ENCODE measurements around the gene F5. TPM values are rescaled to one million over a fixed set of nuclear protein-coding genes. Genes with fewer than 3 reads are reported as not detected.

F5 gene
- total RNA-seq, 1 donor from 2014 or later: 1.0 TPM

DNA sequence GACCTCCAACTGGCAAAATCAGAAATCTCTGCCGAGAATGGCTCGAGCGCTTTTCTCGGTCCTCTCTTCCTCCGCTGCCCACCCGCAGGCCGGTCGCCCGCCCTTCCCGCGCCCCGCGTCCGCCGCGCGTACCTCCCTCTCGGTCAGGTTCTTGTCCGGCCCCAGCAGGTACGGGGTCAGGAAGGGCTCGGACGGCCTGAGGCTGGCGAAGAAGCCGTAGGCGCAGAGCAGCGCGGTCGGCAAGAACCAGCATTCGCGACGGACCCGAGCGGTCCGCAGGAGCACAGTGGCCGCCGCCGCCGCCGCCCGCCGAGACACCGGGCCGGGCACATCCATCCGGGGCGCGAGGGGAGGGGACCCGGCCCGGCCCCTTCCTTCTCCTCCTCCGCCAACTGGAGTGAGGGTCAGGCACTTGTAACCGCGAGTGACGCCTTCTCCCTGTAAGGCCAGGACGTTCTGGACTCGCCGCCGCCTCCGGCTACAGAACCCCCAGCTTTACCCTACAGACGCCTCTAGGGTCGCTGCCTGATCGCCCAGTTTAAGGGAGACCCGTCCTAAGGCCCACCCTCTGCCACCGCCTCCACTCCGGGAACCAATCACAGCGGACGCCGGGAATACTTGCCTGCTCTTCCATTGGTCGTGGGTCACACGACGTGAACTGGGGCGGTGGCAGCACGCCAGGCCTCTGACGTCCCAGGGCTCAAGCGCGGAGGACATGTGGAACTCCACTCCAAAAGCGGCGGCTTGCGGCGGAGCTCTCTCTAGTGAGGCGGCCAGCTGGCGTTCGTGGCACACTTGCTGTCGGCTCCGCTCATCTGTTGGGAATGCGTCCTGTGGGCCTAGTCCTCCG lies 100.6 kb downstream of the F5 start, which contains the start of gene SLC19A2:
SLC19A2 (minus strand) TSS at position 514 of the 850 bp plus-strand sequence; CDS start at position 336, 178 bp downstream.
- Histone ChIP-seq H3K27ac (ENCODE audit: low read depth, low read length) (peak within 1 kb of the TSS; percentile 99), H3K9ac (ENCODE audit: low read depth in 1 of 3, low read length in 3 of 3) (peak within 1 kb of the TSS; percentile 95 to 97 (median 96)), H3K4me3 (ENCODE audit: low read length in 3 of 3) (peak within 1 kb of the TSS; percentile 75 to 97 (median 87)), H3K36me3 (ENCODE audit: control insufficient read depth in 3 of 3, insufficient read depth in 3 of 3, low read length in 3 of 3) (peaks cover 0 to 3% (median 0%) of the 10 kb centered on the region in 3 donors), H3K9me3 (ENCODE audit: control insufficient read depth in 3 of 3, low read length in 3 of 3) (no peaks in the 10 kb centered on the region), H3K27me3 (ENCODE audit: control insufficient read depth in 3 of 3, insufficient read depth in 3 of 3, low read length in 3 of 3) (no peaks in the 10 kb centered on the region), H3K4me1 (ENCODE audit: control insufficient read depth in 3 of 3, insufficient read depth in 3 of 3, low read length in 3 of 3) (peaks cover 8 to 35% (median 25%) of the 10 kb centered on the region in 3 donors)

DNA sequence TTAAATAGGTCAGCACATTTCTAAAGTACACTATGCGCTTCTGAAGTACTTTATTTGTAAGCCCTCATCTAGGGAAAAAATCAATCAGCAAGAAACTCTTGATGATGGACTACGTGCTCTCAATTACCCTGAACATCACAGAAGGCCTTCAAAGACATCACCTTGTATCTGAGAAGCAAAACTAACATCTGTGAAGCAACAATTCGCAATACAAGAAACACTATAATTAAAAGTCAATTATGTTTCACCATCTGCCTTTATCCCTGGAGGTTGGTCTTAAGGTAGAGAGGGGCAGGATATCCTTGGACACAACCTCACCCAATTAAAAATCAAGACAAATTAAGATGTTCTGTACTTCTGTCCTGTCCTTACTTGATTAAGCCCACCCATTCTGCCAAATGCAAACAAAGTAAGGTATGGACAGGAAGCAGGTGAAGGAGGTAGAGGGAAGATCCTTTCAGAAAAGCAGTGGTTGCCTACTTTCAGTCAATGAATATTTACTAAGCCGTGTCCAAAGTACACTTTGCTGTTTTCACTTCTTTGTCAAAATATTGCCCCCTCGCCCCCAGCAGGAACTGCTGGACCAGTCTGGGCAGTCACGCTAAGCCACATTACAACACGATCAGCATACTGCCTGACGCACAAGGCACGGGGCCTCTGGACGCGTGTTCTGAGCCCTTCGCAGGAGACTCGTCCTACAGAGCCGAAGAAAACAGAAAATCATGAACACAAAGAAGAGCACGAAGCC lies 101.4 kb downstream of the F5 start:
- no peaks in the 10 kb centered on the region for H3K27me3 ChIP-seq (ENCODE audit: control insufficient read depth in 3 of 3, insufficient read depth in 3 of 3, low read length in 3 of 3)
- H3K9me3 ChIP-seq (ENCODE audit: control insufficient read depth in 3 of 3, low read length in 3 of 3): no peaks in the 10 kb centered on the region
- H3K9ac ChIP-seq (ENCODE audit: low read depth in 1 of 3, low read length in 3 of 3): peak overlapping the region; percentile 95 to 97 (median 96)
- peak overlapping the region; percentile 72 to 97 (median 87) for H3K4me3 ChIP-seq (ENCODE audit: low read length in 3 of 3)
- peak overlapping the region; percentile 99 for H3K27ac ChIP-seq (ENCODE audit: low read depth, low read length)
- peaks cover 14 to 35% (median 30%) of the 10 kb centered on the region in 3 donors for H3K4me1 ChIP-seq (ENCODE audit: control insufficient read depth in 3 of 3, insufficient read depth in 3 of 3, low read length in 3 of 3)
- peaks cover 0 to 3% (median 0%) of the 10 kb centered on the region in 3 donors for H3K36me3 ChIP-seq (ENCODE audit: control insufficient read depth in 3 of 3, insufficient read depth in 3 of 3, low read length in 3 of 3)

DNA sequence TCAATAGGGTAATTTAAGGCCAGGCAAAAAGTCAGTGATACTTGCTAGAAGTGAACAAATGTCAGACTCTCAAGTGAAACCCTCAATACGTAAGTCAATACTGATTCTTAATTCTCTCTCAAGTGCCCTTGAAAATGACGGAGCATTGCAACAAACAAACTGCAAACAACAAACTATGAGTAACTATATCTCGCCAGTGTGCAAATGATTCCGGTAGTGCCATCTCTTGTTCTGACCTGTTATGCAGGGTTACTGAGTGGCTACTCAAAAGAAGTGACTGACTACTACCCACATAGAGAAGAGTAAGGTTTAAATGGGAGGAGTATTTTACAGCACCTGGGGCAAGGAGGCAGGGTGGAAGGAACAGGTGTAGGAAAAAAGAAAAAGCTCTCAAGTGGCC lies 102.2 kb downstream of the F5 start:
- H3K27ac ChIP-seq (ENCODE audit: low read depth, low read length): peak overlapping the region; percentile 99

DNA sequence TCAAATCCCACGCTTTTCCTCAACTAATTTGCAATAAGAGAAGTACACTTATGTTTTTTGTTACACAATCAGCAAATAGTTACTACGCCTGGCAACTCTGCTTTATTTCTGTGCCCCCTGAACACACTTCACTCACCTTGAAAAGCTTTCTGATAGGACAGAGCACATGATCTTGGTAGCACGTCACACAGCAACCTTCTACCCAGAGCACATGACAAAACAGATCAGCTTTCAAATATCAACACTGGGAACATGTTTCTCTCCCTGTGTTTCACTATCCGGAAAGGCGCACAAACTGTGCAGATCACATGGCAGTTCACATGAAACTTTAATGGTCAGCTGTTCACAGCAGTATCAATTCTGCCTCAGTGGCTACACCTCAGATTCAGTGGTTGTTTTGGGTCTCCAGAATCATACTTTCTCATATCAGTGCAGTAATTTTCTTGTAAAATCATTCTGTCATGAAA lies 102.7 kb downstream of the F5 start:
- H3K36me3 ChIP-seq (ENCODE audit: control insufficient read depth in 3 of 3, insufficient read depth in 3 of 3, low read length in 3 of 3): peaks cover 0 to 3% (median 0%) of the 10 kb centered on the region in 3 donors
- peak overlapping the region; percentile 72 to 97 (median 87) for H3K4me3 ChIP-seq (ENCODE audit: low read length in 3 of 3)
- peak overlapping the region; percentile 99 for H3K27ac ChIP-seq (ENCODE audit: low read depth, low read length)
- peak overlapping the region; percentile 95 to 97 (median 96) for H3K9ac ChIP-seq (ENCODE audit: low read depth in 1 of 3, low read length in 3 of 3)
- no peaks in the 10 kb centered on the region for H3K9me3 ChIP-seq (ENCODE audit: control insufficient read depth in 3 of 3, low read length in 3 of 3)
- no peaks in the 10 kb centered on the region for H3K27me3 ChIP-seq (ENCODE audit: control insufficient read depth in 3 of 3, insufficient read depth in 3 of 3, low read length in 3 of 3)
- H3K4me1 ChIP-seq (ENCODE audit: control insufficient read depth in 3 of 3, insufficient read depth in 3 of 3, low read length in 3 of 3): peaks cover 20 to 38% (median 34%) of the 10 kb centered on the region in 3 donors

More for the DNA sequence above, 102.2 kb downstream of the F5 start:
- peak overlapping the region; percentile 72 to 97 (median 87) for H3K4me3 ChIP-seq (ENCODE audit: low read length in 3 of 3)
- H3K9ac ChIP-seq (ENCODE audit: low read depth in 1 of 3, low read length in 3 of 3): peak overlapping the region; percentile 95 to 97 (median 96)
- H3K4me1 ChIP-seq (ENCODE audit: control insufficient read depth in 3 of 3, insufficient read depth in 3 of 3, low read length in 3 of 3): peaks cover 19 to 36% (median 34%) of the 10 kb centered on the region in 3 donors
- peaks cover 0 to 3% (median 0%) of the 10 kb centered on the region in 3 donors for H3K36me3 ChIP-seq (ENCODE audit: control insufficient read depth in 3 of 3, insufficient read depth in 3 of 3, low read length in 3 of 3)
- no peaks in the 10 kb centered on the region for H3K27me3 ChIP-seq (ENCODE audit: control insufficient read depth in 3 of 3, insufficient read depth in 3 of 3, low read length in 3 of 3)
- no peaks in the 10 kb centered on the region for H3K9me3 ChIP-seq (ENCODE audit: control insufficient read depth in 3 of 3, low read length in 3 of 3)

DNA sequence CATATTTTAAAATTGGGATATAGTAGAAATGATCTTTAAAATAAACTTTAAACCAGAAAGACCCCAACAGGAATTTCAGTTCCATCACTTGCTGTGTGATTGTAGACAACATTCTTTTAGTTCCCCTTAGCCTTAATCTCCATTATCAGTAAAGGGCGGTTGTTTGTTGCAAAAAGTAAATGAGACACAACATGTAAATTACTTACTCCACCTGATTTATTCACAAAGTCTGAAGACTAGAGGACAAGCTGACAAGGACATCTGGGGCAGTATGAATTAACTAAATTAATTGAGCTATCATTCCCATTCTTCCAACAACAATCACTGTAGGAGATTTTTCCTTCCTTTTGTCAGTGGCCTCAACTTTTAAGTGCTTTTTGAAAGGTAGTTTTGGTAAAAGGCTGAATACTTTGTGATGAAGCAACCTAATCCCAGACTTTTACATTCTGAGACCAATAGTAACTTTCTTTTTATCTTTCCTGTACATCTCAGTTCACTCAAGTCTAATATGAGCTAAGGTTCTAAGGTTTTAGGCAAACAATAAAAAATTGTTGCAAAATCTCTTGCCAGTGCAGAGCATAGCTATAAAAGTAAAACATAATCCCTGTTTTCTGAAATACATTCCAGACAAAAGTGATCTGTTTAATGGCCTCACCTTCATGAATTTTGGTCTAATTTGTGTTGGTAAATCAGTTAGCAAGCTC lies 106.8 kb downstream of the F5 start:
- no peak overlapping the region for H3K9ac ChIP-seq (ENCODE audit: low read depth in 1 of 3, low read length in 3 of 3)
- H3K9me3 ChIP-seq (ENCODE audit: control insufficient read depth in 3 of 3, low read length in 3 of 3): no peaks in the 10 kb centered on the region
- no peak overlapping the region for H3K27ac ChIP-seq (ENCODE audit: low read depth, low read length)
- peaks cover 7 to 13% (median 11%) of the 10 kb centered on the region in 3 donors for H3K36me3 ChIP-seq (ENCODE audit: control insufficient read depth in 3 of 3, insufficient read depth in 3 of 3, low read length in 3 of 3)
- H3K4me3 ChIP-seq (ENCODE audit: low read length in 3 of 3): no peak overlapping the region
- no peaks in the 10 kb centered on the region for H3K27me3 ChIP-seq (ENCODE audit: control insufficient read depth in 3 of 3, insufficient read depth in 3 of 3, low read length in 3 of 3)
- peaks cover 19 to 21% (median 20%) of the 10 kb centered on the region in 3 donors for H3K4me1 ChIP-seq (ENCODE audit: control insufficient read depth in 3 of 3, insufficient read depth in 3 of 3, low read length in 3 of 3)

DNA sequence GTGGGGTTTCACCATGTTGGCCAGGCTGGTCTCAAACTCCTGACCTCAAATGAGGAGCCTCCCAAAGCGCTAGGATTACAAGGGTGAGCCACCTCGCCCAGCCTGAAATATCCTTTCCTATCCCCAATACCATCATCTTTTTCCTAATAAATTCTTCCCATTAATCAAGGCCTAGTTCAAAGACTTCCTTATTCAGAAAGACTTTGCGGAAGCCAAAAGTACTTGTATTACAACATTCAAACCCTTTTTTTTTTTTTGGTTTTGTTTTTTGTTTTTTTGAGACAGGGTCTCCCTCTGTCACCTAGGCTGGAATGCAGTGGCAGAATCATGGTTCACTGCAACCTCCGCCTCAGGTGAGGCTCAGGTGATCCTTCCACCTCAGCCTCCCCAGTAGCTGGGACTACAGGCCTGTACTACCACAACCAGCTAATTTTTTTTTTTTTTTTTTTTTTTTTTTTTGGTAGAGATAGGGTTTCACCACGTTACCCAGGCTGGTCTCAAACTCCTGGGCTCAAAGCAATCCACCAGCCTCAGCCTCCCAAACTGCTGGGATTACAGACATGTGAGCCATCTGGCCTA lies 108.1 kb downstream of the F5 start:
- peaks cover 18 to 23% (median 21%) of the 10 kb centered on the region in 3 donors for H3K4me1 ChIP-seq (ENCODE audit: control insufficient read depth in 3 of 3, insufficient read depth in 3 of 3, low read length in 3 of 3)
- H3K9ac ChIP-seq (ENCODE audit: low read depth in 1 of 3, low read length in 3 of 3): peak overlapping the region in 1 of 3 donors; percentile 10
- H3K27me3 ChIP-seq (ENCODE audit: control insufficient read depth in 3 of 3, insufficient read depth in 3 of 3, low read length in 3 of 3): no peaks in the 10 kb centered on the region
- peaks cover 5 to 15% (median 11%) of the 10 kb centered on the region in 3 donors for H3K36me3 ChIP-seq (ENCODE audit: control insufficient read depth in 3 of 3, insufficient read depth in 3 of 3, low read length in 3 of 3)
- no peak overlapping the region for H3K27ac ChIP-seq (ENCODE audit: low read depth, low read length)
- H3K4me3 ChIP-seq (ENCODE audit: low read length in 3 of 3): no peak overlapping the region
- no peaks in the 10 kb centered on the region for H3K9me3 ChIP-seq (ENCODE audit: control insufficient read depth in 3 of 3, low read length in 3 of 3)

DNA sequence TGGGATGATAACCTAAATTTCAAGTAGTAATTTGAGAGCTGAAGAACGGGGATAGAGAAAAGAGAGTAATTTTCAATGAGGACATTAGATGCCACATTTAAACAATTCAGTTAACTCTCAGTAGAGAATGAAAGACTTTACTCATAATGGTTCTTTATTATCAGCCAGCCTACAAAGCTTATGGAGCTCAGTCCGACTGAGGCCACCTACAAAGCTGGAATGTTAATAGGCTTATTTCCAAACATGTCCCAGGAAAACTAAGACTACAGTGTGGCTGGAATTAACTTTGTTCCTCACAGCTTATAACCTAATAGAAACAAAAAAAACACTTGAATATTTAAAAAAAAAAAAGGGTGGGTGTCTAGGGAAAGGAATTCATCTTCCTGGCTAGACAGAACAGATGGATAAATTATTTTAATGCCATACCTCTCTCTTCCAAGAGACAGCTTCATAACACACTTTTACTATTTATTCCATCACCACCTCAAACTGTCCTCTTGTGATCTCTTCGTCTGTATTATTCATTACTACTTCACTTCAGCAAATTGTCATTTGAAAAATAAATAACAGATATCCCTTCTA lies 110.4 kb downstream of the F5 start:
- Histone ChIP-seq H3K4me3 (ENCODE audit: low read length in 3 of 3) (no peak overlapping the region), H3K27me3 (ENCODE audit: control insufficient read depth in 3 of 3, insufficient read depth in 3 of 3, low read length in 3 of 3) (no peaks in the 10 kb centered on the region), H3K4me1 (ENCODE audit: control insufficient read depth in 3 of 3, insufficient read depth in 3 of 3, low read length in 3 of 3) (peaks cover 12 to 15% (median 15%) of the 10 kb centered on the region in 3 donors), H3K9ac (ENCODE audit: low read depth in 1 of 3, low read length in 3 of 3) (no peak overlapping the region), H3K27ac (ENCODE audit: low read depth, low read length) (no peak overlapping the region), H3K36me3 (ENCODE audit: control insufficient read depth in 3 of 3, insufficient read depth in 3 of 3, low read length in 3 of 3) (peaks cover 8 to 15% (median 11%) of the 10 kb centered on the region in 3 donors), H3K9me3 (ENCODE audit: control insufficient read depth in 3 of 3, low read length in 3 of 3) (no peaks in the 10 kb centered on the region)

DNA sequence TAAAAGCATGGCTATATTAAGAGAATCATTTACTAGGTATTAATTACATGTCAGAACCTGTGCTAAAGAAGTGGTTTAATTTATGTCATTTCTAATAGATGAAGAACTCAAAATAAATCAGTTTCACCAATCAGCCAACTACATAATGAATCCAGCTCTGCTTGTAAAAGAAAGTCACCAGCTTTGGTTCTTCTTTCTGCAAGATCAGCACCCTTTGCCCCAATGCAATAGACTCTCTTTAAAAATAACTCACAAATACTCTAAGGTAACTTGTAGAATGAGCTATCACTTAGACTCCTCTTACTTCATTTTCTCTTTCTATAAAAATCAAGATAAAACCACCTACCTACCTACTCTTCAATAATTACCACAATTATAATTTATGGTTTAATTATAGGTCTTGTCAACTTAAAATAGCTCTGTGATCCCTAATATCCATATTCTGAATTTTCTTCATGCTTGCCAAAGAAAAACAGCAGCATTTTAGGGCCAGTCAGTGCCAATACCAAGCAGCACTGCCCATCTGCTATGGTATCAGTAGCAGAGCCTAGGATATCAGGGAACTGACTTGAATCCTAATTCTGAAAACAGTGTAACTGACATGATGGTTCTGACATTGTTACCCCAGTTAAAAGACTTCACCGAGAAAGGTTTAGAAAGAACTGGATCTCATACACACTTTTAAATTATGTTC lies 111.8 kb downstream of the F5 start:
- H3K36me3 ChIP-seq (ENCODE audit: control insufficient read depth in 3 of 3, insufficient read depth in 3 of 3, low read length in 3 of 3): peaks cover 10 to 21% (median 16%) of the 10 kb centered on the region in 3 donors
- no peak overlapping the region for H3K4me3 ChIP-seq (ENCODE audit: low read length in 3 of 3)
- H3K4me1 ChIP-seq (ENCODE audit: control insufficient read depth in 3 of 3, insufficient read depth in 3 of 3, low read length in 3 of 3): peaks cover 6 to 11% (median 6%) of the 10 kb centered on the region in 3 donors
- peak overlapping the region; percentile 10 for H3K27ac ChIP-seq (ENCODE audit: low read depth, low read length)
- peak overlapping the region in 1 of 3 donors; percentile 22 for H3K9ac ChIP-seq (ENCODE audit: low read depth in 1 of 3, low read length in 3 of 3)
- H3K9me3 ChIP-seq (ENCODE audit: control insufficient read depth in 3 of 3, low read length in 3 of 3): no peaks in the 10 kb centered on the region
- H3K27me3 ChIP-seq (ENCODE audit: control insufficient read depth in 3 of 3, insufficient read depth in 3 of 3, low read length in 3 of 3): no peaks in the 10 kb centered on the region

Data from skeletal muscle tissue (tissue), 4 donors.